Esophagus muscularis mucosa (tissue), 4 donors: Measurements from ENCODE around the gene ADAMTS14. TPM values are rescaled to one million over a fixed set of nuclear protein-coding genes. Genes with fewer than 3 reads are reported as not detected.
A peak's percentile ranks its signal among the peaks of the same experiment; 100 is the strongest.

Source experiments
- DNase-seq: peaks from one replicate; pipeline ENCODE4 v3.0.0-alpha.2; 2017; ENCODE audit errors: extremely low spot score
- H3K27ac ChIP-seq, 4 donors: fragments of 200-600 bp; sonication (generic); replicated peaks in 1 of 4; 1 replicate in 3 of 4; 2 replicates in 1 of 4; pipeline ENCODE4 v1.5.1; 2016 to 2019; ENCODE audit warnings: mild to moderate bottlenecking in 1 of 4
- H3K27me3 ChIP-seq, 4 donors: fragments of 200-600 bp; sonication (generic); one replicate each; pipeline versions ENCODE4 v1.5.1 to v1.6.0; 2016 to 2019
- H3K36me3 ChIP-seq, 4 donors: fragments of 200-600 bp; sonication (generic); one replicate each; pipeline ENCODE4 v1.5.1; 2016 to 2019
- H3K4me1 ChIP-seq, 4 donors: fragments of 200-600 bp; sonication (generic); one replicate each; pipeline ENCODE4 v1.5.1; 2016 to 2019
- H3K4me3 ChIP-seq, 4 donors: fragments of 200-600 bp; sonication (generic); 1 replicate in 2 of 4; 2 replicates in 2 of 4; pipeline ENCODE4 v1.5.1; 2016 to 2019; ENCODE audit warnings: mild to moderate bottlenecking in 4 of 4, moderate library complexity in 1 of 4
- H3K9me3 ChIP-seq, 4 donors: fragments of 200-600 bp; sonication (generic); 1 replicate in 3 of 4; 2 replicates in 1 of 4; pipeline ENCODE4 v1.5.1; 2016 to 2019
- EP300 ChIP-seq: sonication (generic); formaldehyde crosslinking; IDR thresholded peaks from one replicate; pipeline ENCODE4 v1.6.1; 2017; ENCODE audit warnings: antibody characterized with exemption
- POLR2A ChIP-seq: fragments of 450-650 bp; IDR thresholded peaks from one replicate; pipeline ENCODE4 v1.6.1; 2017; ENCODE audit warnings: antibody characterized with exemption, moderate library complexity, mild to moderate bottlenecking, low read depth
- POLR2AphosphoS5 ChIP-seq, 2 donors: sonication (generic); formaldehyde crosslinking; IDR thresholded peaks; one replicate each; pipeline ENCODE4 v1.6.1; 2017; ENCODE audit warnings: antibody characterized with exemption in 2 of 2
- WGBS: methylation state at CpG from one replicate; pipeline ENCODE4 v1.1.5; 2018; 5-methylcytosine and 5-hydroxymethylcytosine counted together
- intact Hi-C: fragments of 100-400 bp; cut with DNase I; formaldehyde crosslinking; loops from one replicate; pipeline ENCODE4 v1.15.1; 2023
- total RNA-seq, 4 donors: library from RNA; depleted of rRNA; stranded (reverse); fragments of >200 nt; gene quantifications; one replicate each; pipeline versions ENCODE4 v1.1.0 to v1.2.1, GENCODE V29; 2016
- TF ChIP-seq, protein P1 (sequence below), 3 experiments: fragments of 200-600 bp in 2 of 3; fragments of 450-650 bp in 1 of 3; sonication (generic) in 2 of 3; IDR thresholded peaks; one replicate each; pipeline ENCODE4 v1.5.1; 2017 to 2019; ENCODE audit warnings: antibody characterized with exemption in 3 of 3, mild to moderate bottlenecking in 2 of 3, moderate library complexity in 1 of 3

ADAMTS14 gene
- total RNA-seq, 4 donors from 2014 or later, result 0.13 to 0.50 TPM; not detected in 2

DNA sequence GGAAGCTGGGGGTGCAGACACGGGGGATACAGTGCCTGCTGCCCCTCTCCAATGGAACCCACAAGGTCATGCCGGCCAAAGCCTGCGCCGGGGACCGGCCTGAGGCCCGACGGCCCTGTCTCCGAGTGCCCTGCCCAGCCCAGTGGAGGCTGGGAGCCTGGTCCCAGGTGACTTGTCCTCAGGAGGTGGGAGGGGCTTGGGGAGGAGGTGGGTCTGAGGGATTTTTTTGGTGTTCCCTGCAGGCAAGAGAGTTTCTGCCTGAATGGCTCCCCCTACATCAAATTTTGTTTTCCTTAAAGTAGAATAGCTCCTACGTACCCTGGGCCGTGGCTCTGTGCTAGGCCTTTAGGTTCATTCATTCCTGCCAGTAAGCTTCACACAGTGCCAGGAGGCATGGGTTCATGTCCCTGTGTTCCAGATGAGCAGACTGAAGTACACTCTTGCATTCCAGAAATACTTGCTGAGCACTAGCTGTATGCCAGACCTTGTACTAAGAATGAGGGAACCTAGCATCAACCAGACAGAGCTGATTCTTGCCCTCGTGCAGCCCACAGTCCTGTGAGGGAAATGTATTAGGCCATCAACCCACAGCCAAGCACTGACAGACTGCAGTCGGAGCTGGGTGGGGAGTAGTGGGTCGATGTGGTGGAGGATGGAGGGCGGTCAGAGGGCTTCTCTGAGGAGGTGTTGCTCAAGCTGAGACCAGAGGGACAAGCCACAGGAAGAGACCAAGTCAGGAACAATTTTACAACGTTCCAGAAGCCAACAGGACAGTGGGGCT, 81.7 kb downstream of the ADAMTS14 start:
- Histone ChIP-seq H3K9me3 (no peaks in the 10 kb centered on the region), H3K27me3 (no peaks in the 10 kb centered on the region), H3K4me3 (no peak overlapping the region), H3K27ac (no peak overlapping the region), H3K36me3 (no peaks in the 10 kb centered on the region), H3K4me1 (peaks cover 4 to 17% (median 10%) of the 10 kb centered on the region in 4 donors)
- TF ChIP-seq, protein P1, sequence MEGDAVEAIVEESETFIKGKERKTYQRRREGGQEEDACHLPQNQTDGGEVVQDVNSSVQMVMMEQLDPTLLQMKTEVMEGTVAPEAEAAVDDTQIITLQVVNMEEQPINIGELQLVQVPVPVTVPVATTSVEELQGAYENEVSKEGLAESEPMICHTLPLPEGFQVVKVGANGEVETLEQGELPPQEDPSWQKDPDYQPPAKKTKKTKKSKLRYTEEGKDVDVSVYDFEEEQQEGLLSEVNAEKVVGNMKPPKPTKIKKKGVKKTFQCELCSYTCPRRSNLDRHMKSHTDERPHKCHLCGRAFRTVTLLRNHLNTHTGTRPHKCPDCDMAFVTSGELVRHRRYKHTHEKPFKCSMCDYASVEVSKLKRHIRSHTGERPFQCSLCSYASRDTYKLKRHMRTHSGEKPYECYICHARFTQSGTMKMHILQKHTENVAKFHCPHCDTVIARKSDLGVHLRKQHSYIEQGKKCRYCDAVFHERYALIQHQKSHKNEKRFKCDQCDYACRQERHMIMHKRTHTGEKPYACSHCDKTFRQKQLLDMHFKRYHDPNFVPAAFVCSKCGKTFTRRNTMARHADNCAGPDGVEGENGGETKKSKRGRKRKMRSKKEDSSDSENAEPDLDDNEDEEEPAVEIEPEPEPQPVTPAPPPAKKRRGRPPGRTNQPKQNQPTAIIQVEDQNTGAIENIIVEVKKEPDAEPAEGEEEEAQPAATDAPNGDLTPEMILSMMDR (IDR thresholded peaks at IDR 0.05), result no peak
- no peak for TF ChIP-seq POLR2AphosphoS5 (IDR thresholded peaks at IDR 0.05)
- WGBS, result 87% methylated on average over 10 of the region's 15 CpGs
- no peak for DNase-seq
- intact Hi-C loops, result no loop called here

- 96% methylated on average over 8 of the region's 8 CpGs for WGBS
- intact Hi-C loops, result loop anchor here (5.0 kb wide), 1 partner anchor 295 kb away; no protein-coding TSS in a partner anchor
- Histone ChIP-seq H3K27me3 (peaks cover 0 to 4% (median 0%) of the 10 kb centered on the region in 4 donors), H3K4me1 (peaks cover 4 to 19% (median 10%) of the 10 kb centered on the region in 4 donors), H3K4me3 (no peak overlapping the region), H3K9me3 (no peaks in the 10 kb centered on the region), H3K27ac (no peak overlapping the region), H3K36me3 (no peaks in the 10 kb centered on the region)
- no peak for DNase-seq
- TF ChIP-seq EP300, result no peak
- no peak for TF ChIP-seq POLR2AphosphoS5 (IDR thresholded peaks at IDR 0.05)
- TF ChIP-seq, protein P1 (IDR thresholded peaks at IDR 0.05), result no peak
- TF ChIP-seq POLR2A, result no peak
Observed at GRCh38 chr10:70756700-70757360, 84.5 kb downstream of the ADAMTS14 start.

DNA sequence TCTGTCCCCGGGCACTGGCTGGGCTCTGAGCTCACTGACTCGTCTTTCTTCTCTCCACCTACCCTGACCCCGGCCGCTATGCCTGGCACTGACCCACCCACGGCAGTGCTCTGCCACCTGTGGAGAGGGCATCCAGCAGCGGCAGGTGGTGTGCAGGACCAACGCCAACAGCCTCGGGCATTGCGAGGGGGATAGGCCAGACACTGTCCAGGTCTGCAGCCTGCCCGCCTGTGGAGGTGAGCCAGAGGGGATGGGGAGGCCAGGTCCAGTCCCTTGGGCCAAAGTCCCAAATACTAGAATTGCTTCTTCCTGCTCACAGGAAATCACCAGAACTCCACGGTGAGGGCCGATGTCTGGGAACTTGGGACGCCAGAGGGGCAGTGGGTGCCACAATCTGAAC, 85.5 kb downstream of the ADAMTS14 start:
- TF ChIP-seq EP300 (no peak), POLR2A (no peak), POLR2AphosphoS5 (IDR thresholded peaks at IDR 0.05) (no peak)
- TF ChIP-seq, protein P1 (IDR thresholded peaks at IDR 0.05), result no peak
- 92% methylated on average over 7 of the region's 13 CpGs for WGBS
- H3K9me3 ChIP-seq, result no peaks in the 10 kb centered on the region
- peaks cover 0 to 10% (median 0%) of the 10 kb centered on the region in 4 donors for H3K27me3 ChIP-seq
- no peak overlapping the region for H3K4me3 ChIP-seq
- intact Hi-C loops, result loop anchor here (2.0 to 5.0 kb wide), 2 partner anchors 207 to 296 kb away; no protein-coding TSS in a partner anchor
- H3K27ac ChIP-seq, result no peak overlapping the region
- H3K4me1 ChIP-seq, result peaks cover 4 to 19% (median 10%) of the 10 kb centered on the region in 4 donors
- no peak for DNase-seq
- no peaks in the 10 kb centered on the region for H3K36me3 ChIP-seq

GRCh38 chr10:70758757-70759514, 86.6 kb downstream of the ADAMTS14 start:
- Histone ChIP-seq H3K27ac (no peak overlapping the region), H3K36me3 (no peaks in the 10 kb centered on the region), H3K4me3 (no peak overlapping the region), H3K4me1 (peaks cover 4 to 15% (median 8%) of the 10 kb centered on the region in 4 donors), H3K9me3 (no peaks in the 10 kb centered on the region), H3K27me3 (peaks cover 0 to 10% (median 0%) of the 10 kb centered on the region in 4 donors)
- no peak for TF ChIP-seq EP300
- TF ChIP-seq POLR2AphosphoS5 (IDR thresholded peaks at IDR 0.05), result no peak
- TF ChIP-seq, protein P1 (IDR thresholded peaks at IDR 0.05), result peak; percentile 66 to 72 (median 70)
- TF ChIP-seq POLR2A, result no peak
- WGBS, result 32% methylated on average over 6 of the region's 7 CpGs
- DNase-seq, result no peak
- intact Hi-C loops, result loop anchor here (2.0 to 5.0 kb wide), 2 partner anchors 208 to 297 kb away; no protein-coding TSS in a partner anchor
